ENCODE measurements around the gene CHRNA3. TPM values are rescaled to one million over a fixed set of nuclear protein-coding genes. Genes with fewer than 3 reads are reported as not detected.

Gene CHRNA3
- total RNA-seq, 1 experiment from 2014 or later, result not detected

DNA sequence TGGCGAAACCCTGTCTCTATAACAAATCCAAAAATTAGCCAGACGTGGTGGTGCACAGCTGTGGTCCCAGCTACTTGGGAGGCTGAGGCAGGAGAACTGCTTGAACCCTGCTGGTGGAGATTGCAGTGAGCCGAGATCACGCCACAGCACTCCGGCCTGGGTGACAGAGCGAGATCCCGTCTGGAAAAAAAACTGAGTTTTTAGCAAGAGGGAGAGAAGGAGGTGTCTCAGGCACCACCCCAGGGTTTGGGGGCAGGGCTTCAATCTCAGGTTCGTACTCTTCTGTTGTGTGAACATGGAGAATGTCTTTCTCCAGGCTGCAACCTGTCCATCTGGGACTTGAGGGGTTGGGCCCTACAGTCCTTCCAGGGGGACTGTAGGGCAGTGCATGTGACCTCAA is 2.7 kb downstream of the CHRNA3 start:
- no peak overlapping the region for H3K9ac ChIP-seq (ENCODE audit: low read length)
- peak overlapping the region; percentile 83 for H2AFZ ChIP-seq (ENCODE audit: low read depth, low read length, poor library complexity, severe bottlenecking)
- DNase-seq (ENCODE audit: low read depth, low spot score) (no peak), ATAC-seq (peak; percentile 65)
- intact Hi-C loops (cut with micrococcal nuclease), result loop anchor here (1.0 kb wide), 2 partner anchors 91 to 133 kb away; no protein-coding TSS in a partner anchor
- H3K79me2 ChIP-seq (ENCODE audit: insufficient read depth, low read length), result no peaks in the 10 kb centered on the region
- H3K4me3 ChIP-seq (replicated peaks in 1 of 2; ENCODE audit: low read depth in 1 of 2, low read length in 2 of 2), result no peak overlapping the region
- no peak for TF ChIP-seq POLR2AphosphoS5 (IDR thresholded peaks at IDR 0.05; ENCODE audit: low read depth, low read length)
- TF ChIP-seq SRF (IDR thresholded peaks at IDR 0.05; ENCODE audit: low read depth), result no peak
- TF ChIP-seq ELF1 (IDR thresholded peaks at IDR 0.05; ENCODE audit: borderline replicate concordance, low read depth), result no peak
- TF ChIP-seq ZFX (IDR thresholded peaks at IDR 0.05), result no peak
- no peak for TF ChIP-seq YY1 (IDR thresholded peaks at IDR 0.05; ENCODE audit: extremely low read depth, insufficient replicate concordance, low read depth, low read length)
- TF ChIP-seq, protein P1, sequence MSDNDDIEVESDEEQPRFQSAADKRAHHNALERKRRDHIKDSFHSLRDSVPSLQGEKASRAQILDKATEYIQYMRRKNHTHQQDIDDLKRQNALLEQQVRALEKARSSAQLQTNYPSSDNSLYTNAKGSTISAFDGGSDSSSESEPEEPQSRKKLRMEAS (IDR thresholded peaks at IDR 0.05), result no peak
- TF ChIP-seq, protein P2, sequence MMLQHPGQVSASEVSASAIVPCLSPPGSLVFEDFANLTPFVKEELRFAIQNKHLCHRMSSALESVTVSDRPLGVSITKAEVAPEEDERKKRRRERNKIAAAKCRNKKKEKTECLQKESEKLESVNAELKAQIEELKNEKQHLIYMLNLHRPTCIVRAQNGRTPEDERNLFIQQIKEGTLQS (IDR thresholded peaks at IDR 0.05), result no peak
- no peak for TF ChIP-seq SIN3A (IDR thresholded peaks at IDR 0.05; ENCODE audit: low read depth)
- TF ChIP-seq, protein P3, sequence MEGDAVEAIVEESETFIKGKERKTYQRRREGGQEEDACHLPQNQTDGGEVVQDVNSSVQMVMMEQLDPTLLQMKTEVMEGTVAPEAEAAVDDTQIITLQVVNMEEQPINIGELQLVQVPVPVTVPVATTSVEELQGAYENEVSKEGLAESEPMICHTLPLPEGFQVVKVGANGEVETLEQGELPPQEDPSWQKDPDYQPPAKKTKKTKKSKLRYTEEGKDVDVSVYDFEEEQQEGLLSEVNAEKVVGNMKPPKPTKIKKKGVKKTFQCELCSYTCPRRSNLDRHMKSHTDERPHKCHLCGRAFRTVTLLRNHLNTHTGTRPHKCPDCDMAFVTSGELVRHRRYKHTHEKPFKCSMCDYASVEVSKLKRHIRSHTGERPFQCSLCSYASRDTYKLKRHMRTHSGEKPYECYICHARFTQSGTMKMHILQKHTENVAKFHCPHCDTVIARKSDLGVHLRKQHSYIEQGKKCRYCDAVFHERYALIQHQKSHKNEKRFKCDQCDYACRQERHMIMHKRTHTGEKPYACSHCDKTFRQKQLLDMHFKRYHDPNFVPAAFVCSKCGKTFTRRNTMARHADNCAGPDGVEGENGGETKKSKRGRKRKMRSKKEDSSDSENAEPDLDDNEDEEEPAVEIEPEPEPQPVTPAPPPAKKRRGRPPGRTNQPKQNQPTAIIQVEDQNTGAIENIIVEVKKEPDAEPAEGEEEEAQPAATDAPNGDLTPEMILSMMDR (IDR thresholded peaks at IDR 0.05 in 2 of 3, conservative IDR thresholded peaks at IDR 0.05 in 1 of 3; ENCODE audit: borderline replicate concordance in 1 of 3, insufficient read depth in 1 of 3, low read depth in 2 of 3, low read length in 2 of 3), result no peak
- TF ChIP-seq JUND (IDR thresholded peaks at IDR 0.05), result no peak
- TF ChIP-seq EZH2 (IDR thresholded peaks at IDR 0.05), result no peak
- TF ChIP-seq EGR1 (IDR thresholded peaks at IDR 0.05; ENCODE audit: low read depth), result no peak
- no peak overlapping the region for H3K4me2 ChIP-seq (ENCODE audit: low read length)
- H3K27me3 ChIP-seq (ENCODE audit: insufficient read depth, low read length), result no peaks in the 10 kb centered on the region
- no peaks in the 10 kb centered on the region for H3K9me3 ChIP-seq (ENCODE audit: control insufficient read depth in 1 of 2, insufficient read depth in 1 of 2, low read depth in 1 of 2, low read length in 2 of 2)
- no peak overlapping the region for H3K27ac ChIP-seq (ENCODE audit: low read depth, low read length)
- ChIA-PET CTCF (interaction anchor here (1.1 kb wide), 1 partner anchor 133 kb away, joined by 4 read pairs; no protein-coding TSS in a partner anchor), POLR2A (no interaction called here), RAD21 (ENCODE audit: low non-redundant PET in 1 of 2, low total read pairs in 2 of 2, uncharacterized antibody in 2 of 2, unreplicated experiment in 2 of 2) (no interaction called here)
- H3K4me1 ChIP-seq (ENCODE audit: control insufficient read depth in 1 of 2, insufficient read depth in 2 of 2, low read length in 2 of 2), result peaks cover 0 to 4% of the 10 kb centered on the region in 2 experiments; a peak in 1 of 4 replicates
- H4K20me1 ChIP-seq (ENCODE audit: insufficient read depth), result no peaks in the 10 kb centered on the region
- H3K9me2 ChIP-seq (ENCODE audit: insufficient read depth), result no peaks in the 10 kb centered on the region
- no TSS peak for BruUV-seq (replicated peaks)
- no peaks in the 10 kb centered on the region for H3K36me3 ChIP-seq (ENCODE audit: control insufficient read depth in 1 of 2, insufficient read depth in 2 of 2, low read length in 2 of 2)

All from HCT116 (cell line).